Fibroblast of lung (primary cell): ENCODE measurements around the gene UQCRFS1. TPM values are rescaled to one million over a fixed set of nuclear protein-coding genes. Genes with fewer than 3 reads are reported as not detected.

Experiments used
- DNase-seq, 2 donors: peaks; one replicate each; pipeline versions ENCODE4 v3.0.0 to v3.0.0-alpha.2; 2010; ENCODE audit warnings: low read depth in 2 of 2
- H2AFZ ChIP-seq: 2 replicates; pipeline ENCODE4 v1.5.1; 2012; ENCODE audit warnings: low read length, control low read depth, inconsistent platforms
- H3K27ac ChIP-seq: 2 replicates; pipeline ENCODE4 v1.5.1; 2011; ENCODE audit warnings: low read length, control low read depth; ENCODE audit not compliant: insufficient read depth
- H3K27me3 ChIP-seq: 2 replicates; pipeline ENCODE4 v1.5.1; 2011; ENCODE audit warnings: mild to moderate bottlenecking, low read length; ENCODE audit not compliant: control insufficient read depth, insufficient read depth
- H3K36me3 ChIP-seq: 2 replicates; pipeline ENCODE4 v1.5.1; 2011; ENCODE audit warnings: low read length; ENCODE audit not compliant: control insufficient read depth, insufficient read depth
- H3K4me1 ChIP-seq: 2 replicates; pipeline ENCODE4 v1.5.1; 2011; ENCODE audit warnings: low read length; ENCODE audit not compliant: control insufficient read depth, insufficient read depth; ENCODE audit errors: extremely low read depth
- H3K4me2 ChIP-seq: 2 replicates; pipeline ENCODE4 v1.5.1; 2011; ENCODE audit warnings: low read length, control low read depth; ENCODE audit not compliant: insufficient read depth; ENCODE audit errors: extremely low read depth
- H3K4me3 ChIP-seq, 4 experiments: fragments of 200-600 bp in 1 of 4; sonication (generic) in 1 of 4; replicated peaks in 1 of 4; 2 replicates each; pipeline ENCODE4 v1.5.1; 2011 to 2016; ENCODE audit warnings: low read length in 4 of 4, low read depth in 3 of 4, mild to moderate bottlenecking in 3 of 4, control low read depth in 2 of 4, inconsistent platforms in 1 of 4, mixed read lengths in 1 of 4; ENCODE audit not compliant: insufficient read depth in 1 of 4; ENCODE audit errors: control extremely low read depth in 1 of 4
- H3K79me2 ChIP-seq: 2 replicates; pipeline ENCODE4 v1.5.1; 2012; ENCODE audit warnings: mild to moderate bottlenecking, low read length, inconsistent platforms; ENCODE audit not compliant: control insufficient read depth, insufficient read depth
- H3K9ac ChIP-seq: 2 replicates; pipeline ENCODE4 v1.5.1; 2011; ENCODE audit warnings: mild to moderate bottlenecking, low read length, control low read depth; ENCODE audit not compliant: insufficient read depth
- H3K9me3 ChIP-seq: 2 replicates; pipeline ENCODE4 v1.5.1; 2012; ENCODE audit warnings: low read depth, low read length; ENCODE audit not compliant: control insufficient read depth, insufficient read depth
- H4K20me1 ChIP-seq: 2 replicates; pipeline ENCODE4 v1.5.1; 2011; ENCODE audit warnings: low read length; ENCODE audit not compliant: control insufficient read depth, insufficient read depth; ENCODE audit errors: extremely low read depth
- CTCF ChIP-seq, 2 donors: IDR thresholded peaks in 1 of 2; conservative IDR thresholded peaks in 1 of 2; 1 replicate in 1 of 2; 2 replicates in 1 of 2; pipeline ENCODE4 v1.5.1; 2011 to 2012; ENCODE audit warnings: low read length in 2 of 2, control low read depth in 1 of 2, inconsistent platforms in 1 of 2, low read depth in 1 of 2, mild to moderate bottlenecking in 1 of 2
- EZH2 ChIP-seq: IDR thresholded peaks from 2 replicates; pipeline ENCODE4 v1.5.1; 2012; ENCODE audit warnings: low read length, control low read depth, mild to moderate bottlenecking; ENCODE audit errors: missing control alignments
- polyA minus RNA-seq: library from RNA; depleted of rRNA, polyadenylated mRNA; stranded (reverse); fragments of >200 nt; gene quantifications from 2 replicates; pipeline ENCODE4 v1.2.3, GENCODE V29; 2011; ENCODE audit warnings: low replicate concordance
- polyA plus RNA-seq, 2 donors: library from polyadenylated mRNA; depleted of rRNA in 1 of 2; stranded (reverse) in 1 of 2; unstranded in 1 of 2; fragments of >200 nt; gene quantifications; 2 replicates each; pipeline ENCODE4 v1.2.1, GENCODE V29; 2011 to 2012; ENCODE audit warnings: missing spikeins in 1 of 2
- total RNA-seq: library from RNA; depleted of rRNA; stranded (reverse); fragments of >200 nt; gene quantifications from 2 replicates; pipeline ENCODE4 v1.2.1, GENCODE V29; 2014

Gene UQCRFS1
- total RNA-seq (31.6 and 34.0 TPM in 2 replicates), polyA plus RNA-seq (42.7 and 43.0 TPM in 2 replicates), polyA minus RNA-seq (31.6 and 38.3 TPM in 2 replicates)
- polyA plus RNA-seq (2012), result 33.2 and 39.8 TPM in 2 replicates

GRCh38 chr19:29212648-29213573, at the start of gene UQCRFS1:
Gene UQCRFS1 (minus strand): TSS chr19:29213151. CDS start chr19:29213118, 33 bp downstream.
- peaks cover 44% of the 10 kb centered on the region for H3K79me2 ChIP-seq
- H3K27me3 ChIP-seq, result no peaks in the 10 kb centered on the region
- H3K4me1 ChIP-seq, result no peaks in the 10 kb centered on the region
- peak within 1 kb of the TSS; percentile 97 for H2AFZ ChIP-seq
- TF ChIP-seq EZH2 (no peak), CTCF (conservative IDR thresholded peaks at IDR 0.05 in 1 of 2, IDR thresholded peaks at IDR 0.05 in 1 of 2; ENCODE audit: low read depth in 1 of 2, low read length in 2 of 2) (no peak)
- H4K20me1 ChIP-seq, result no peaks in the 10 kb centered on the region
- no peaks in the 10 kb centered on the region for H3K36me3 ChIP-seq
- H3K27ac ChIP-seq, result peak within 1 kb of the TSS; percentile 84
- peak; percentile 89 for DNase-seq
- H3K9ac ChIP-seq, result peak within 1 kb of the TSS; percentile 97
- H3K4me3 ChIP-seq, result peak within 1 kb of the TSS; percentile 67 to 98 (median 72)
- H3K9me3 ChIP-seq, result no peaks in the 10 kb centered on the region
- H3K4me2 ChIP-seq, result peak within 1 kb of the TSS; percentile 92

GRCh38 chr19:29262085-29262484, 49.1 kb upstream of the UQCRFS1 start:
- H3K4me1 ChIP-seq, result no peaks in the 10 kb centered on the region
- no peaks in the 10 kb centered on the region for H3K27me3 ChIP-seq
- H3K27ac ChIP-seq, result no peak overlapping the region
- no peaks in the 10 kb centered on the region for H3K36me3 ChIP-seq
- no peak overlapping the region for H3K9ac ChIP-seq
- H2AFZ ChIP-seq, result no peak overlapping the region
- H3K4me2 ChIP-seq, result no peak overlapping the region
- no peak for DNase-seq
- no peaks in the 10 kb centered on the region for H3K9me3 ChIP-seq
- no peak for TF ChIP-seq EZH2
- TF ChIP-seq CTCF (conservative IDR thresholded peaks at IDR 0.05 in 1 of 2, IDR thresholded peaks at IDR 0.05 in 1 of 2; ENCODE audit: low read depth in 1 of 2, low read length in 2 of 2), result no peak
- no peaks in the 10 kb centered on the region for H4K20me1 ChIP-seq
- H3K4me3 ChIP-seq, result no peak overlapping the region
- no peaks in the 10 kb centered on the region for H3K79me2 ChIP-seq

GRCh38 chr19:29260477-29261317, 47.7 kb upstream of the UQCRFS1 start:
- H3K4me1 ChIP-seq, result no peaks in the 10 kb centered on the region
- no peak overlapping the region for H3K4me2 ChIP-seq
- H3K36me3 ChIP-seq, result no peaks in the 10 kb centered on the region
- no peaks in the 10 kb centered on the region for H3K79me2 ChIP-seq
- H3K27me3 ChIP-seq, result no peaks in the 10 kb centered on the region
- no peak overlapping the region for H3K27ac ChIP-seq
- no peak overlapping the region for H3K9ac ChIP-seq
- H3K9me3 ChIP-seq, result no peaks in the 10 kb centered on the region
- H3K4me3 ChIP-seq, result no peak overlapping the region
- DNase-seq, result no peak
- TF ChIP-seq EZH2 (no peak), CTCF (conservative IDR thresholded peaks at IDR 0.05 in 1 of 2, IDR thresholded peaks at IDR 0.05 in 1 of 2; ENCODE audit: low read depth in 1 of 2, low read length in 2 of 2) (peak in 1 of 2 donors; percentile 30)
- H2AFZ ChIP-seq, result no peak overlapping the region
- no peaks in the 10 kb centered on the region for H4K20me1 ChIP-seq
